Muscle of leg (tissue), 11 donors: ENCODE results near the gene DIO1. TPM values are rescaled to one million over a fixed set of nuclear protein-coding genes. Genes with fewer than 3 reads are reported as not detected.

Source experiments
- DNase-seq: peaks from one replicate; pipeline ENCODE4 v3.0.0; 2013
- H3K27ac ChIP-seq: one replicate; pipeline ENCODE4 v1.5.1; 2013; ENCODE audit warnings: mild to moderate bottlenecking, low read length, control low read depth
- H3K27me3 ChIP-seq: one replicate; pipeline ENCODE4 v1.6.1; 2013; ENCODE audit warnings: low read length; ENCODE audit not compliant: control insufficient read depth, insufficient read depth
- H3K36me3 ChIP-seq: one replicate; pipeline ENCODE4 v1.6.1; 2013; ENCODE audit warnings: low read length; ENCODE audit not compliant: control insufficient read depth, insufficient read depth
- H3K4me1 ChIP-seq: one replicate; pipeline ENCODE4 v1.6.1; 2013; ENCODE audit warnings: low read length; ENCODE audit not compliant: control insufficient read depth, insufficient read depth
- H3K4me3 ChIP-seq: one replicate; pipeline ENCODE4 v1.5.1; 2013; ENCODE audit warnings: low read length, control low read depth
- H3K9me3 ChIP-seq: replicated peaks from 2 replicates; pipeline ENCODE4 v1.6.1; 2013; ENCODE audit warnings: low read depth, low read length; ENCODE audit not compliant: control insufficient read depth
- WGBS: methylation state at CpG from one replicate; pipeline ENCODE4 v1.1.5; 2013; ENCODE audit warnings: missing lambda C conversion rate; ENCODE audit not compliant: insufficient coverage; 5-methylcytosine and 5-hydroxymethylcytosine counted together
- polyA plus RNA-seq, 8 donors: library from polyadenylated mRNA; unstranded; fragments of 120-200 nt; gene quantifications; one replicate each; pipeline versions ENCODE4 v1.2.1 to v1.2.3, GENCODE V29; 2013; ENCODE audit warnings: inconsistent platforms in 1 of 8, low replicate concordance in 1 of 8; ENCODE audit not compliant: insufficient read length in 8 of 8, insufficient read depth in 1 of 8
- total RNA-seq: library from RNA; stranded (reverse); fragments of 120-200 nt; gene quantifications from one replicate; pipeline ENCODE4 v1.2.4, GENCODE V29; 2013

DIO1 gene
- total and polyA plus RNA-seq, 9 donors: 0.10 to 0.31 (median 0.15) TPM; not detected in 4

GRCh38 chr1:53911442-53911841 is 17.5 kb downstream of the DIO1 start:
- H3K27ac ChIP-seq: no peak overlapping the region
- no peak overlapping the region for H3K4me3 ChIP-seq
- no peaks in the 10 kb centered on the region for H3K4me1 ChIP-seq
- 90% methylated on average over 2 of the region's 4 CpGs for WGBS
- peaks cover 18% of the 10 kb centered on the region for H3K36me3 ChIP-seq
- H3K27me3 ChIP-seq: no peaks in the 10 kb centered on the region
- no peak for DNase-seq
- H3K9me3 ChIP-seq: no peaks in the 10 kb centered on the region

DNA sequence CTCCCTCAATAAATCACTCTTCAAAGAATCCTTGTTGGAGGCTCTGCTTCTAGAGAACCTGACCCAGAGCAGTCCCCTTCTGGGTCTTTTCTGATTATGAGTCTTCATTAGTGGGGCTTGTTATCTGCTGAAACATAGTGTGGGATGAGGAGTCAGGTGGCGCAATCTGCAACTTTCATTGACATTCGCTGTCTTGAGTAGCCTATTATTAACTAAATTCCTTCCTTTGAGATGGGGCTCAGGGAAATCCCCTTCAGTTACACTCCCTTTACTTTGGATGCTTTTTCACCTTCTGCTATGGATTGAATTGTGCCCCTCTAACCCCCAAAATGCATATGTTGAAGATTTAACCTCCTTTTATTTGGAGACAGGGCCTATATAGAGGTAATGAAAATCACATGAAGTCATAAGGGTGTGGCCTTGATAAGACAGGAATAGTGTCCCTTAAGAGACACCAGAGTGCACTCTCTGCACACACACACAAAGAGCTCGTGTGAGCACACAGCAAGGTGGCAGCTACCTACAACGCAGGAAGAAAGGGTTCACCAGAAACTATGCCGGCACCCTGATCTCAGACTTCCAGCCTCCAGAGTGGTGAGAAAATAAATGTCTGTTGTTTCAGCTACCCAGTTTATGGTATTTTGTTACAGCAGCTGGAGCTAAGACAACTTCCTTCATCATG is 19.5 kb downstream of the DIO1 start:
- Histone ChIP-seq H3K36me3 (peaks cover 21% of the 10 kb centered on the region), H3K9me3 (no peaks in the 10 kb centered on the region), H3K4me3 (no peak overlapping the region), H3K27ac (no peak overlapping the region), H3K4me1 (no peaks in the 10 kb centered on the region), H3K27me3 (no peaks in the 10 kb centered on the region)
- WGBS: no CpG with 5 or more reads among the region's 5 CpGs
- DNase-seq: no peak

DNA sequence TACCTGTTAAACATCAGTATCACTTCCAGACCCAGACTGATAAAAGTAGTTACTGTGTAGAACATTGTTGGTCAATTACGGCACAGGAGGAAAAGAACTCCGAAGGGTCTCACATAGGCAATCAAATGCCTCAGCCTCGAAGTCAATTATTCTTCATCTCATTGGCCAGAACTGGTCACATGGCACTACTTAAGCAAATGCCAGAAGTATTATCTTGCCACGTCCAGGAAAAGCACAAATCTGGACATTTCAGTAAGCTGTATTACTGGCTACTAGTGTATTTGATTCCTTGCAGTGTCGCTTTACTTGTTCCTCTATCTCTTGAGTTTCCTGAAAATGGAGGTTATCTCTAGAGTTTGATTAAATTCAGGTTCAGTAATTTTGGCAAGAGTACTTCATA is 24.4 kb downstream of the DIO1 start:
- no peaks in the 10 kb centered on the region for H3K4me1 ChIP-seq
- H3K36me3 ChIP-seq: peaks cover 22% of the 10 kb centered on the region
- no peak overlapping the region for H3K27ac ChIP-seq
- 93% methylated on average over 3 of the region's 5 CpGs for WGBS
- no peaks in the 10 kb centered on the region for H3K9me3 ChIP-seq
- no peak overlapping the region for H3K4me3 ChIP-seq
- DNase-seq: no peak
- no peaks in the 10 kb centered on the region for H3K27me3 ChIP-seq

DNA sequence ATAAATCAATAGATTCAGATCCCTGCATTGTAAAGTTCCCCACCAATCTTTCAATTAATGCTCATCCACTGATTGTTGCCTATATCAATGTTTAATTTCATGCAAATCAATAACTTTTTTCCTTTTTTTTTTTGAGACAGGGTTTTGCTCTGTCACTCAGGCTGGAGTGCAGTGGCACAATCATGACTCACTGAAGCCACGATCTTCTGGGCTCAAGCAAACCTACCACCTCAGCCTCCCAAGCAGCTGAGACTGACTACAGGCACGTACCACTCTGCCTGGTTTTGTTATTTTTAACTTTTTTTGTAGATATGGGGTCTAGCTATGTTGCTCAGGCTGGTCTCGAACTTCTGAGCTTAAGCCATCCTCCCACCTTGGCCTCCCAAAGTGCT is 25.7 kb downstream of the DIO1 start:
- no peak overlapping the region for H3K4me3 ChIP-seq
- no peak overlapping the region for H3K27ac ChIP-seq
- H3K9me3 ChIP-seq: no peaks in the 10 kb centered on the region
- no CpG with 5 or more reads among the region's 3 CpGs for WGBS
- DNase-seq: no peak
- H3K4me1 ChIP-seq: no peaks in the 10 kb centered on the region
- no peaks in the 10 kb centered on the region for H3K27me3 ChIP-seq
- peaks cover 19% of the 10 kb centered on the region for H3K36me3 ChIP-seq

GRCh38 chr1:53927376-53927881 is 33.4 kb downstream of the DIO1 start:
- Histone ChIP-seq H3K27me3 (no peaks in the 10 kb centered on the region), H3K4me3 (no peak overlapping the region), H3K36me3 (peaks cover 17% of the 10 kb centered on the region), H3K27ac (no peak overlapping the region), H3K4me1 (no peaks in the 10 kb centered on the region), H3K9me3 (peaks cover 9% of the 10 kb centered on the region)
- DNase-seq: no peak
- no CpG with 5 or more reads among the region's 2 CpGs for WGBS

- H3K36me3 ChIP-seq: peaks cover 17% of the 10 kb centered on the region
- peaks cover 20% of the 10 kb centered on the region for H3K9me3 ChIP-seq
- H3K27ac ChIP-seq: no peak overlapping the region
- no peaks in the 10 kb centered on the region for H3K27me3 ChIP-seq
- no peak overlapping the region for H3K4me3 ChIP-seq
- no peaks in the 10 kb centered on the region for H3K4me1 ChIP-seq
- DNase-seq: peak; percentile 34
- WGBS: no CpG with 5 or more reads among the region's 2 CpGs
Measured at GRCh38 chr1:53929246-53929960, 35.4 kb downstream of the DIO1 start.

- Histone ChIP-seq H3K36me3 (peaks cover 24% of the 10 kb centered on the region), H3K27ac (no peak overlapping the region), H3K4me1 (no peaks in the 10 kb centered on the region), H3K27me3 (no peaks in the 10 kb centered on the region), H3K4me3 (no peak overlapping the region), H3K9me3 (peaks cover 29% of the 10 kb centered on the region)
- no peak for DNase-seq
- no CpG with 5 or more reads among the region's 3 CpGs for WGBS
Measured at GRCh38 chr1:53930932-53931331, 36.9 kb downstream of the DIO1 start.

DNA sequence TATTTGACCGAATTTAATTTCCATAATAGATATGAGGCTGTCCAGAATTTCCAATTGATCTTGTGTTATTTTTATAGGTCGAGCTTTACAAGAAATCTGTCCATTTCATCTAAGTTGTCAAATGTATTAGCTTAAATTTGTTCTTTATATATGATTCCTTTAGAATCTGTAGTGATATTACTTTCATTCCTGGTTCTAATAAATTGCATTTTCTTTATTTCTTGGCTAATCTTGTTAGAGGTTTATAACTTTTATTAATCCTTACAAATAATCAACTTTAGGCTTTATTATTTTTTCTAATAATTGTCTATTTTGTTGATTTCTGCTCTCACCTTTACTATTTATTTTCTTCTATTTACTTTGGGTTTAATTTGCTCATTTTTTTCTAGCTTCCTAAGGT is 37.5 kb downstream of the DIO1 start:
- Histone ChIP-seq H3K36me3 (peaks cover 21% of the 10 kb centered on the region), H3K4me3 (no peak overlapping the region), H3K4me1 (no peaks in the 10 kb centered on the region), H3K27me3 (no peaks in the 10 kb centered on the region), H3K9me3 (peaks cover 29% of the 10 kb centered on the region), H3K27ac (no peak overlapping the region)
- WGBS: no CpG with 5 or more reads among the region's 2 CpGs
- no peak for DNase-seq

DNA sequence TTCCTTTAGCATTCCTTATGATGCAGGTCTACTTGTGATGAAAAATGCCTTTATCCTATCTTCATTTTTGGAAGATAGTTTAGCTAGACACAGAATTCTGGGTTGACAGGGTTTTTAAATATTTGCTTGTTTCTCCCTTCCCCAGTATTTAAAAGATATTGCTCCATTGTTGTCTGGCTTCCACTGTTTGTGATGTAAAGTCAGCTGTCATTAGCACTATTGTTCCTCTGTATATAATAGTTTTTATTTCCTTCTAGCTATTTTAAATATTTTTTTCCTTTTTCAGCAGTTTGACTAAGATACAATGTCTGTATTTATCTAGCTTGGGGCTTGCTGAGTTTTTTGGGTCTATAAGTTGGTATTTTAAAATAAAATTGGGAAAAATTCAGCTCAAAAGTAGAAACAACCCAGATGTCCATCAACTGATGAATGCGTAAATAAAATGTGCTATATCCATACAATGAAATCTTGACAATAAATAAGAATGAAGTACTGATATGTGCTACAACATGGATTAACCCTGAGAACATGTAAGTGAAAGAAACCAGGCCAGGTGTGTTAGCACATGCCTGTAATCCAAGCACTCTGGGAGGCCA is 40.3 kb downstream of the DIO1 start:
- no peaks in the 10 kb centered on the region for H3K4me1 ChIP-seq
- no CpG with 5 or more reads among the region's 1 CpG for WGBS
- H3K27me3 ChIP-seq: no peaks in the 10 kb centered on the region
- DNase-seq: no peak
- no peak overlapping the region for H3K27ac ChIP-seq
- H3K36me3 ChIP-seq: peaks cover 13% of the 10 kb centered on the region
- H3K9me3 ChIP-seq: peaks cover 29% of the 10 kb centered on the region
- H3K4me3 ChIP-seq: no peak overlapping the region

DNA sequence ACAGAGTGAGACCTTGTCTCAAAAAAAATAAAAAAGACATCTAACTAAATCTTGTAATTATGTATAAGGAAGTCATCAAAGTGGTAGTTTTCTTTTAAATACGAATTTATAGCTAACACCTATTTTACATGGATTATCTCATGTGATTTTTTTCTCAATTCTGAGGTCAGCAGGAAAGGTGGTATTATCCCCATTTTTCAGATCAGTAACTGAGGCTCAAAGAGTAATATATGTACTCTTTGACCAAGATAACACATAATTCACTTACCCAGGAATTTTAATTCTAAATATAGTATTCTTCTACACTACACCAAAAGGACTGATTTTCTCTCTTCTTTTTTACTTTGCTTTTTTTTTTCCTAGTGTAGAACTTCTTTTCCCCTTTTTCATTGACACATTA is 42.4 kb downstream of the DIO1 start:
- Histone ChIP-seq H3K36me3 (peaks cover 11% of the 10 kb centered on the region), H3K9me3 (peaks cover 26% of the 10 kb centered on the region), H3K27ac (no peak overlapping the region), H3K27me3 (no peaks in the 10 kb centered on the region), H3K4me3 (no peak overlapping the region), H3K4me1 (no peaks in the 10 kb centered on the region)
- DNase-seq: no peak
- WGBS: no CpG with 5 or more reads among the region's 1 CpG
